H1 (cell line): ENCODE data around the gene NRXN2. TPM values are rescaled to one million over a fixed set of nuclear protein-coding genes. Genes with fewer than 3 reads are reported as not detected.

ENCODE experiments used
- CTCF ChIA-PET: fragments of 300-600 bp; sonication (Branson Sonifier 250); formaldehyde crosslinking; loops from one replicate; lab custom pipeline; 2021; ENCODE audit not compliant: partially characterized antibody; lab: Charles Lee
- POLR2A ChIA-PET: fragments of 300-600 bp; sonication (Branson Sonifier 250); formaldehyde crosslinking; loops from one replicate; lab custom pipeline; 2021; ENCODE audit warnings: inconsistent platforms; ENCODE audit not compliant: partially characterized antibody; lab: Charles Lee
- DNase-seq, 2 experiments: peaks; one replicate each; pipeline versions ENCODE4 v3.0.0 to v3.0.0-alpha.2; 2010 to 2022; ENCODE audit warnings: low spot score in 2 of 2, low read depth in 1 of 2, mixed read lengths in 1 of 2
- FAIRE-seq: peaks from 2 replicates; lab custom pipeline; 2011; peaks lifted over from hg19 to GRCh38; lab: Jason Lieb, UNC
- H2AFZ ChIP-seq: 2 replicates; pipeline ENCODE4 v1.8.1; 2012; ENCODE audit warnings: low read length, inconsistent platforms
- H2AK5ac ChIP-seq: 2 replicates; pipeline ENCODE4 v1.6.1; 2013; ENCODE audit warnings: low read depth, low read length
- H2BK120ac ChIP-seq: replicated peaks from 2 replicates; pipeline ENCODE3; 2013; ENCODE audit warnings: low read depth, low read length, inconsistent platforms
- H2BK12ac ChIP-seq: 2 replicates; pipeline ENCODE4 v1.6.1; 2013; ENCODE audit warnings: low read depth, low read length
- H2BK15ac ChIP-seq: 2 replicates; pipeline ENCODE4 v1.6.1; 2013; ENCODE audit warnings: low read length
- H2BK20ac ChIP-seq: 2 replicates; pipeline ENCODE4 v1.6.1; 2013; ENCODE audit warnings: low read length
- H2BK5ac ChIP-seq: 2 replicates; pipeline ENCODE4 v1.6.1; 2013; ENCODE audit warnings: low read depth, low read length
- H3K14ac ChIP-seq: 2 replicates; pipeline ENCODE4 v1.6.1; 2013; ENCODE audit warnings: inconsistent platforms; ENCODE audit not compliant: insufficient read length
- H3K18ac ChIP-seq: 2 replicates; pipeline ENCODE4 v1.6.1; 2013; ENCODE audit warnings: low read length; ENCODE audit errors: extremely low read depth
- H3K23ac ChIP-seq: 2 replicates; pipeline ENCODE4 v1.6.1; 2013; ENCODE audit warnings: inconsistent platforms; ENCODE audit not compliant: insufficient read length
- H3K23me2 ChIP-seq: 2 replicates; pipeline ENCODE4 v1.6.1; 2013; ENCODE audit warnings: low read depth, low read length
- H3K27ac ChIP-seq: 2 replicates; pipeline ENCODE4 v1.6.1; 2011; ENCODE audit warnings: low read depth, low read length, inconsistent platforms
- H3K27me3 ChIP-seq, 4 experiments: replicated peaks in 1 of 4; 1 replicate in 1 of 4; 2 replicates in 3 of 4; pipeline versions ENCODE4 v1.6.1 to v1.8.1; 2011 to 2013; ENCODE audit warnings: low read length in 3 of 4, mild to moderate bottlenecking in 3 of 4, inconsistent platforms in 2 of 4, mixed read lengths in 2 of 4, moderate library complexity in 1 of 4; ENCODE audit not compliant: control insufficient read depth in 3 of 4, insufficient read depth in 3 of 4; ENCODE audit errors: extremely low read depth in 1 of 4
- H3K36me3 ChIP-seq, 4 experiments: 2 replicates each; pipeline versions ENCODE4 v1.6.1 to v1.8.1; 2011 to 2013; ENCODE audit warnings: mild to moderate bottlenecking in 4 of 4, low read length in 3 of 4, moderate library complexity in 2 of 4, control low read depth in 1 of 4, inconsistent platforms in 1 of 4; ENCODE audit not compliant: insufficient read depth in 4 of 4, control insufficient read depth in 2 of 4
- H3K4ac ChIP-seq: replicated peaks from 2 replicates; pipeline ENCODE3; 2013; ENCODE audit warnings: low read length, low read depth, mixed read lengths, inconsistent platforms; ENCODE audit not compliant: insufficient read length
- H3K4me1 ChIP-seq, 4 experiments: replicated peaks in 1 of 4; 1 replicate in 1 of 4; 2 replicates in 3 of 4; pipeline versions ENCODE4 v1.6.1 to v1.8.1; 2011 to 2013; ENCODE audit warnings: low read length in 3 of 4, inconsistent platforms in 2 of 4, mixed read lengths in 1 of 4; ENCODE audit not compliant: insufficient read depth in 4 of 4, control insufficient read depth in 3 of 4
- H3K4me2 ChIP-seq, 2 experiments: 2 replicates each; pipeline versions ENCODE4 v1.6.1 to v1.8.1; 2011 to 2013; ENCODE audit warnings: low read depth in 2 of 2, low read length in 2 of 2, control low read depth in 1 of 2, inconsistent platforms in 1 of 2, mild to moderate bottlenecking in 1 of 2; ENCODE audit not compliant: insufficient read depth in 1 of 2
- H3K4me3 ChIP-seq, 4 experiments: fragments of 200-600, 300-600 bp in 1 of 4; sonication (generic), shearing (Covaris generic), sonication (Bioruptor Twin) in 1 of 4; 2 replicates each; pipeline versions ENCODE4 v1.5.1 to v1.8.1; 2011 to 2016; ENCODE audit warnings: low read length in 4 of 4, low read depth in 3 of 4, control low read depth in 2 of 4, inconsistent platforms in 2 of 4, mild to moderate bottlenecking in 2 of 4, mixed read lengths in 1 of 4, moderate library complexity in 1 of 4; ENCODE audit not compliant: insufficient read depth in 2 of 4; ENCODE audit errors: extremely low read depth in 1 of 4
- H3K56ac ChIP-seq: replicated peaks from 2 replicates; pipeline ENCODE3; 2013; ENCODE audit warnings: low read depth, mild to moderate bottlenecking, mixed read lengths, low read length, inconsistent platforms; ENCODE audit not compliant: insufficient read length
- H3K79me1 ChIP-seq: 2 replicates; pipeline ENCODE4 v1.6.1; 2013; ENCODE audit warnings: low read depth, low read length, control low read depth
- H3K79me2 ChIP-seq, 2 experiments: 2 replicates each; pipeline versions ENCODE4 v1.6.1 to v1.8.1; 2012 to 2013; ENCODE audit warnings: low read length in 2 of 2, mild to moderate bottlenecking in 2 of 2, inconsistent platforms in 1 of 2; ENCODE audit not compliant: insufficient read depth in 2 of 2, control insufficient read depth in 1 of 2
- H3K9ac ChIP-seq, 4 experiments: replicated peaks in 1 of 4; 1 replicate in 1 of 4; 2 replicates in 3 of 4; pipeline versions ENCODE4 v1.6.1 to v1.8.1; 2011 to 2013; ENCODE audit warnings: low read depth in 3 of 4, low read length in 3 of 4, control low read depth in 2 of 4, mild to moderate bottlenecking in 2 of 4, moderate library complexity in 2 of 4, inconsistent platforms in 1 of 4; ENCODE audit errors: extremely low read depth in 1 of 4
- H3K9me3 ChIP-seq, 2 experiments: 2 replicates each; pipeline versions ENCODE4 v1.6.1 to v1.8.1; 2012 to 2013; ENCODE audit warnings: mild to moderate bottlenecking in 2 of 2, moderate library complexity in 2 of 2, control low read depth in 1 of 2, inconsistent platforms in 1 of 2, low read depth in 1 of 2, low read length in 1 of 2, mixed read lengths in 1 of 2; ENCODE audit not compliant: insufficient read depth in 2 of 2
- H4K20me1 ChIP-seq, 2 experiments: replicated peaks in 1 of 2; 2 replicates each; pipeline versions ENCODE3 to v1.8.1; 2011 to 2013; ENCODE audit warnings: inconsistent platforms in 2 of 2, low read length in 2 of 2, mild to moderate bottlenecking in 1 of 2; ENCODE audit not compliant: insufficient read depth in 2 of 2, control insufficient read depth in 1 of 2
- H4K5ac ChIP-seq: 2 replicates; pipeline ENCODE4 v1.6.1; 2013; ENCODE audit warnings: low read length, low read depth, mixed read lengths, inconsistent platforms; ENCODE audit not compliant: insufficient read length
- H4K8ac ChIP-seq: 2 replicates; pipeline ENCODE4 v1.8.0; 2013; ENCODE audit warnings: mild to moderate bottlenecking, moderate library complexity, low read length, inconsistent platforms; ENCODE audit not compliant: insufficient read depth; ENCODE audit errors: extremely low read depth
- H4K91ac ChIP-seq: replicated peaks from 2 replicates; pipeline ENCODE3; 2013; ENCODE audit warnings: low read length, mixed read lengths, inconsistent platforms; ENCODE audit not compliant: insufficient read length
- ATF3 ChIP-seq: IDR thresholded peaks from 2 replicates; pipeline ENCODE4 v1.6.1; 2011; ENCODE audit warnings: low read depth, mild to moderate bottlenecking, low read length; ENCODE audit not compliant: insufficient read depth
- CBX5 ChIP-seq: fragments of 300-800, 300-1000 bp; sonication (generic); IDR thresholded peaks from 2 replicates; pipeline ENCODE4 v1.7.1; 2016; ENCODE audit warnings: antibody characterized with exemption, low read length, low read depth
- EZH2 ChIP-seq: fragments of 200-600 bp; sonication (generic); IDR thresholded peaks from 2 replicates; pipeline ENCODE4 v1.7.1; 2012; ENCODE audit warnings: low read depth, mild to moderate bottlenecking, moderate library complexity, low read length, inconsistent platforms; ENCODE audit not compliant: severe bottlenecking
- JUN ChIP-seq: IDR thresholded peaks from 2 replicates; pipeline ENCODE4 v1.6.1; 2011; ENCODE audit warnings: low read depth, mild to moderate bottlenecking, improper control_type of control experiment, low read length
- SP2 ChIP-seq: IDR thresholded peaks from 2 replicates; pipeline ENCODE4 v1.6.1; 2012; ENCODE audit warnings: mild to moderate bottlenecking, low read length, inconsistent platforms
- WGBS, 2 experiments: shearing (Covaris generic) in 1 of 2; methylation state at CpG; one replicate each; pipeline versions ENCODE4 v1.1.6 to v1.1.7; 2013 to 2015; ENCODE audit warnings: low lambda C conversion rate in 2 of 2, mixed read lengths in 2 of 2, inconsistent platforms in 1 of 2, low coverage in 1 of 2, missing lambda C conversion rate in 1 of 2; ENCODE audit not compliant: insufficient replicate concordance in 2 of 2, insufficient coverage in 1 of 2, insufficient read length in 1 of 2; ENCODE audit errors: extremely low coverage in 1 of 2, missing lambda C conversion rate in 1 of 2; 5-methylcytosine and 5-hydroxymethylcytosine counted together
- polyA plus RNA-seq, 7 experiments: library from polyadenylated mRNA; depleted of rRNA in 3 of 7; stranded (reverse) in 5 of 7; unstranded in 2 of 7; fragments of >200 nt in 5 of 7; fragments of 200-250 nt in 2 of 7; gene quantifications; 1 replicate in 5 of 7; 2 replicates in 1 of 7; 4 replicates in 1 of 7; pipeline versions ENCODE4 v1.2.1 to v1.2.3, GENCODE V29; 2011 to 2013; ENCODE audit warnings: missing spikeins in 2 of 7, mixed read lengths in 2 of 7
- total RNA-seq: library from RNA; stranded (reverse); fragmentation: NEBNext Ultra II Directional; extraction: Animal tissue kit (Norgen Biotek cat#: 25700); gene quantifications from 2 replicates; pipeline ENCODE4 v1.2.1, GENCODE V29; 2021

Gene NRXN2
- total and polyA plus RNA-seq, 2 of the 8 experiments (the other 6 are each of a cell fraction or from before 2014, with no cell fraction given), result 1.3 to 11.5 TPM

- CTCF ChIA-PET, result interaction anchor here (1.0 to 15.7 kb wide), 5 partner anchors 9 to 151 kb away, joined by 3 to 201 read pairs (median 9); no protein-coding TSS in a partner anchor
Measured at GRCh38 chr11:64641596-64642417, 81.2 kb downstream of the NRXN2 start.

More at GRCh38 chr11:64641596-64642417, 81.2 kb downstream of the NRXN2 start:
- Histone ChIP-seq H3K4me1 (peaks cover 4 to 33% (median 20%) of the 10 kb centered on the region in 4 experiments), H4K91ac (no peak overlapping the region), H3K18ac (no peak overlapping the region), H3K36me3 (peaks cover 0 to 6% (median 0%) of the 10 kb centered on the region in 4 experiments; a peak in 1 of 8 replicates), H3K79me1 (no peaks in the 10 kb centered on the region), H3K9ac (no peak overlapping the region)
- TF ChIP-seq ATF3 (no peak), CBX5 (no peak), EZH2 (peak; percentile 83), JUN (no peak), SP2 (no peak)
- TF ChIP-seq, all 59 proteins: peak for 1
- Histone ChIP-seq H2BK120ac (no peak overlapping the region), H3K4me2 (peak overlapping the region; percentile 70 to 94), H3K9me3 (no peaks in the 10 kb centered on the region; a peak in 1 of 4 replicates), H3K23ac (no peak overlapping the region), H4K20me1 (peaks cover 2 to 13% of the 10 kb centered on the region in 2 experiments), H3K23me2 (peaks cover 25% of the 10 kb centered on the region), H2BK15ac (0 out of 2 replicates have a peak overlapping the region, but pooled peaks have one; percentile 18), H3K79me2 (no peaks in the 10 kb centered on the region), H3K56ac (no peak overlapping the region), H2BK20ac (peak overlapping the region; percentile 48; the same call in 1 of the 2 replicates), H4K5ac (no peak overlapping the region), H3K27me3 (peaks cover 42 to 83% (median 70%) of the 10 kb centered on the region in 4 experiments), H4K8ac (no peak overlapping the region), H2BK5ac (no peak overlapping the region; the same call in 1 of the 2 replicates), H3K14ac (no peak overlapping the region), H3K4ac (no peak overlapping the region), H2BK12ac (0 out of 2 replicates have a peak overlapping the region, but pooled peaks have one; percentile 60), H3K27ac (no peak overlapping the region), H2AFZ (no peak overlapping the region), H3K4me3 (peak overlapping the region; percentile 22 to 73 (median 28); a peak in 5 of 8 replicates), H2AK5ac (0 out of 2 replicates have a peak overlapping the region, but pooled peaks have one; percentile 53)
- FAIRE-seq (no peak), DNase-seq (no peak)
- POLR2A ChIA-PET, result interaction anchor here (1.6 kb wide), 1 partner anchor 9 kb away, joined by 5 read pairs; no protein-coding TSS in a partner anchor
- 52% methylated on average over 9 of the region's 11 CpGs; no CpG with 5 or more reads in 1 of the 2 experiments for WGBS, 2 experiments
